OCI-M2 (cell line): ENCODE data around the gene KIF13A.
A peak's percentile ranks its signal among the peaks of the same experiment; 100 is the strongest.
"Not testable (repeated sequence)": the region's sequence is repeated elsewhere in the genome, so short reads cannot be mapped to it uniquely, and the experiment has no call there.

ENCODE experiments used
- DNase-seq: peaks from one replicate; lab custom pipeline; 2025; ENCODE audit not compliant: unreplicated experiment; lab: John Stamatoyannopoulos, UW

The KIF13A gene

GRCh38 chr6:17971128-17972073 lies 16.0 kb downstream of the KIF13A start:
- no peak for DNase-seq

- no peak for DNase-seq
These were observed 18.6 kb downstream of the KIF13A start for GRCh38 chr6:17968876-17969275.

GRCh38 chr6:17967668-17968518 lies 19.5 kb downstream of the KIF13A start:
- DNase-seq: no peak

GRCh38 chr6:17966451-17966850 lies 21.0 kb downstream of the KIF13A start:
- no peak for DNase-seq

GRCh38 chr6:17965397-17965796 lies 22.0 kb downstream of the KIF13A start:
- no peak for DNase-seq

GRCh38 chr6:17964633-17965032 lies 22.8 kb downstream of the KIF13A start:
- DNase-seq: no peak

- peak; percentile 93 for DNase-seq
These were observed 24.9 kb downstream of the KIF13A start for GRCh38 chr6:17962436-17963031.

GRCh38 chr6:17959302-17959701 lies 28.1 kb downstream of the KIF13A start:
- no peak for DNase-seq

- no peak for DNase-seq
These were observed 29.4 kb downstream of the KIF13A start for GRCh38 chr6:17957904-17958620.

- DNase-seq: no peak
These were observed 29.9 kb downstream of the KIF13A start for GRCh38 chr6:17957498-17957897.

- no peak for DNase-seq
These were observed 30.3 kb downstream of the KIF13A start for GRCh38 chr6:17957086-17957485.

- DNase-seq: no peak
These were observed 37.3 kb downstream of the KIF13A start for GRCh38 chr6:17950095-17950494.

GRCh38 chr6:17949168-17949567 lies 38.3 kb downstream of the KIF13A start:
- DNase-seq: no peak

- DNase-seq: no peak
These were observed 38.7 kb downstream of the KIF13A start for GRCh38 chr6:17948725-17949124.

GRCh38 chr6:17947574-17947973 lies 39.9 kb downstream of the KIF13A start:
- DNase-seq: not testable (repeated sequence)

- DNase-seq: no peak
These were observed 41.9 kb downstream of the KIF13A start for GRCh38 chr6:17945575-17945974.

- no peak for DNase-seq
These were observed 42.3 kb downstream of the KIF13A start for GRCh38 chr6:17945111-17945510.

GRCh38 chr6:17941318-17941717 lies 46.1 kb downstream of the KIF13A start:
- no peak for DNase-seq

- DNase-seq: no peak
These were observed 47.2 kb downstream of the KIF13A start for GRCh38 chr6:17940151-17940792.

- DNase-seq: no peak
These were observed 48.5 kb downstream of the KIF13A start for GRCh38 chr6:17938901-17939300.
